Left forelimb (tissue), 1 donor: ENCODE data around the gene EPHA6.
"Not testable (repeated sequence)": the region's sequence is repeated elsewhere in the genome, so short reads cannot be mapped to it uniquely, and the experiment has no call there.

Source experiments
- DNase-seq: peaks from one replicate; pipeline ENCODE4 v3.0.0-alpha.2; 2018; ENCODE audit warnings: low spot score

The EPHA6 gene

GRCh38 chr3:97181704-97182103, 367.3 kb downstream of the EPHA6 start:
- no peak for DNase-seq

GRCh38 chr3:97187771-97188170, 373.4 kb downstream of the EPHA6 start:
- DNase-seq, result no peak

GRCh38 chr3:97189835-97190234, 375.4 kb downstream of the EPHA6 start:
- no peak for DNase-seq

GRCh38 chr3:97197083-97197482, 382.7 kb downstream of the EPHA6 start:
- no peak for DNase-seq

- DNase-seq, result no peak
These were observed 383.4 kb downstream of the EPHA6 start for GRCh38 chr3:97197830-97198229.

- no peak for DNase-seq
These were observed 386.0 kb downstream of the EPHA6 start for GRCh38 chr3:97200387-97200786.

- no peak for DNase-seq
These were observed 387.4 kb downstream of the EPHA6 start for GRCh38 chr3:97201814-97202213.

GRCh38 chr3:97228966-97229365, 414.6 kb downstream of the EPHA6 start:
- DNase-seq, result no peak

- DNase-seq, result no peak
These were observed 416.1 kb downstream of the EPHA6 start for GRCh38 chr3:97230486-97230885.

GRCh38 chr3:97232393-97233034, 418.1 kb downstream of the EPHA6 start:
- no peak for DNase-seq

- no peak for DNase-seq
These were observed 420.8 kb downstream of the EPHA6 start for GRCh38 chr3:97235179-97235578.

GRCh38 chr3:97235611-97236315, 421.4 kb downstream of the EPHA6 start:
- DNase-seq, result no peak

GRCh38 chr3:97241417-97241816, 427.0 kb downstream of the EPHA6 start:
- no peak for DNase-seq

GRCh38 chr3:97245201-97245910, 431.0 kb downstream of the EPHA6 start:
- DNase-seq, result no peak

- DNase-seq, result no peak
These were observed 441.7 kb downstream of the EPHA6 start for GRCh38 chr3:97256060-97256459.

GRCh38 chr3:97257942-97258697, 443.7 kb downstream of the EPHA6 start:
- DNase-seq, result no peak

- DNase-seq, result no peak
These were observed 444.9 kb downstream of the EPHA6 start for GRCh38 chr3:97259263-97259662.

- DNase-seq, result no peak
These were observed 449.8 kb downstream of the EPHA6 start for GRCh38 chr3:97264180-97264579.

- DNase-seq, result no peak
These were observed 451.0 kb downstream of the EPHA6 start for GRCh38 chr3:97265237-97266005.

- DNase-seq, result no peak
These were observed 454.8 kb downstream of the EPHA6 start for GRCh38 chr3:97269202-97269601.

- DNase-seq, result not testable (repeated sequence)
These were observed 462.6 kb downstream of the EPHA6 start for GRCh38 chr3:97276879-97277550.
